ENCODE measurements around the gene SLC13A4. TPM values are rescaled to one million over a fixed set of nuclear protein-coding genes. Genes with fewer than 3 reads are reported as not detected.
"Not testable (repeated sequence)": the region's sequence is repeated elsewhere in the genome, so short reads cannot be mapped to it uniquely, and the experiment has no call there.

SLC13A4 gene
- total and polyA plus RNA-seq, 2 of the 13 experiments (the other 11 are each of a cell fraction or from before 2014, with no cell fraction given) = 0.04 TPM; not detected in 1

- TF ChIP-seq ZNF704 (CRISPR knock-in tag; IDR thresholded peaks at IDR 0.05; ENCODE audit: borderline replicate concordance) = no peak
- TF ChIP-seq FIP1L1 (IDR thresholded peaks at IDR 0.05; ENCODE audit: borderline replicate concordance, insufficient read depth, low read depth, low read length) = no peak
- no peak for TF ChIP-seq FOXA1 (IDR thresholded peaks at IDR 0.05)
- no peak for TF ChIP-seq FOXA1 (CRISPR knock-in tag; IDR thresholded peaks at IDR 0.05)
- no peak for TF ChIP-seq ZBTB7A (CRISPR knock-in tag; IDR thresholded peaks at IDR 0.05)
- TF ChIP-seq ZNF329 (CRISPR knock-in tag; IDR thresholded peaks at IDR 0.05; ENCODE audit: low read depth) = no peak
- TF ChIP-seq AKAP8 (CRISPR knock-in tag; IDR thresholded peaks at IDR 0.05) = no peak
- TF ChIP-seq NR1H2 (CRISPR knock-in tag; IDR thresholded peaks at IDR 0.05; ENCODE audit: borderline replicate concordance, low read depth) = no peak
- no peak for TF ChIP-seq DNMT3B (CRISPR knock-in tag; conservative IDR thresholded peaks at IDR 0.05)
- no peak for TF ChIP-seq SMARCC2 (IDR thresholded peaks at IDR 0.05)
- TF ChIP-seq SRSF1 (optimal IDR thresholded peaks at IDR 0.05; ENCODE audit: low read depth, low read length) = no peak
These were observed 30.5 kb downstream of the SLC13A4 start (continued) for GRCh38 chr7:135697276-135698049.

GRCh38 chr7:135693558-135693957 is 34.4 kb downstream of the SLC13A4 start:
- H3K27ac ChIP-seq (ENCODE audit: extremely low read length, insufficient read depth, low read length) = no peak overlapping the region
- CTCF ChIA-PET (ENCODE audit: low intra/inter-chr PET ratio, low total read pairs) = no interaction called here

GRCh38 chr7:135692606-135693005 is 35.4 kb downstream of the SLC13A4 start:
- POLR2A ChIA-PET; H3K4me2 ChIP-seq (ENCODE audit: low read depth, low read length); DNase-seq (ENCODE audit: low spot score); CTCF ChIA-PET (ENCODE audit: low intra/inter-chr PET ratio, low total read pairs); H3K27me3 ChIP-seq (ENCODE audit: control insufficient read depth in 1 of 2, insufficient read depth in 2 of 2, low read length in 2 of 2); ATAC-seq; H3K9ac ChIP-seq (ENCODE audit: insufficient read depth, low read depth, low read length); H3K4me1 ChIP-seq (ENCODE audit: insufficient read depth, low read length); H4K20me1 ChIP-seq (ENCODE audit: insufficient read depth, low read length); H2AFZ ChIP-seq (ENCODE audit: low read length); in situ Hi-C loops (cut with HindIII; ENCODE audit: extremely low pct_ligation_motif_present, low pct_unique_long_range_greater_than_20kb); H3K79me2 ChIP-seq (ENCODE audit: insufficient read depth, low read length); H3K27ac ChIP-seq (ENCODE audit: extremely low read length, insufficient read depth, low read length); H3K4me3 ChIP-seq (replicated peaks in 1 of 3; ENCODE audit: insufficient read depth in 1 of 3, low read depth in 2 of 3, low read length in 3 of 3); FAIRE-seq; H3K9me3 ChIP-seq (ENCODE audit: low read length); BruUV-seq (replicated peaks); H3K36me3 ChIP-seq (replicated peaks in 1 of 2; ENCODE audit: control insufficient read depth in 1 of 2, insufficient read depth in 2 of 2, low read length in 2 of 2); intact Hi-C loops (cut with micrococcal nuclease; ENCODE audit: unreplicated experiment): not testable (repeated sequence)
- 89% methylated on average over 5 of the region's 7 CpGs for WGBS (ENCODE audit: low lambda C conversion rate)

More at GRCh38 chr7:135693558-135693957, 34.4 kb downstream of the SLC13A4 start:
- Histone ChIP-seq H4K20me1 (ENCODE audit: insufficient read depth, low read length) (no peaks in the 10 kb centered on the region), H3K9ac (ENCODE audit: insufficient read depth, low read depth, low read length) (no peak overlapping the region), H3K27me3 (ENCODE audit: control insufficient read depth in 1 of 2, insufficient read depth in 2 of 2, low read length in 2 of 2) (no peaks in the 10 kb centered on the region), H3K4me3 (replicated peaks in 1 of 3; ENCODE audit: insufficient read depth in 1 of 3, low read depth in 2 of 3, low read length in 3 of 3) (no peak overlapping the region), H3K79me2 (ENCODE audit: insufficient read depth, low read length) (no peaks in the 10 kb centered on the region), H3K9me3 (ENCODE audit: low read length) (no peaks in the 10 kb centered on the region), H3K4me1 (ENCODE audit: insufficient read depth, low read length) (peaks cover 8% of the 10 kb centered on the region; the same call in 1 of the 2 replicates), H3K36me3 (replicated peaks in 1 of 2; ENCODE audit: control insufficient read depth in 1 of 2, insufficient read depth in 2 of 2, low read length in 2 of 2) (no peaks in the 10 kb centered on the region), H2AFZ (ENCODE audit: low read length) (no peak overlapping the region), H3K4me2 (ENCODE audit: low read depth, low read length) (no peak overlapping the region)
- in situ Hi-C loops (cut with HindIII; ENCODE audit: extremely low pct_ligation_motif_present, low pct_unique_long_range_greater_than_20kb) = no loop called here
- WGBS (ENCODE audit: low lambda C conversion rate) = 93% methylated on average over 4 of the region's 4 CpGs
- no peak for ATAC-seq
- no TSS peak for BruUV-seq (replicated peaks)
- POLR2A ChIA-PET = no interaction called here
- no peak for FAIRE-seq
- DNase-seq (ENCODE audit: low spot score) = no peak
- intact Hi-C loops (cut with micrococcal nuclease; ENCODE audit: unreplicated experiment) = no loop called here
- TF ChIP-seq ZBTB43 (CRISPR knock-in tag; conservative IDR thresholded peaks at IDR 0.05) (no peak), CCAR2 (optimal IDR thresholded peaks at IDR 0.05; ENCODE audit: low read depth, low read length) (no peak), HIVEP1 (CRISPR knock-in tag; IDR thresholded peaks at IDR 0.05) (no peak)

Measured in HepG2 (cell line).